Mononuclear cell (primary cell): ENCODE results near the gene TNFSF13. TPM values are rescaled to one million over a fixed set of nuclear protein-coding genes. Genes with fewer than 3 reads are reported as not detected.
"Not testable (repeated sequence)": the region's sequence is repeated elsewhere in the genome, so short reads cannot be mapped to it uniquely, and the experiment has no call there.

ENCODE experiments used
- H3K27me3 ChIP-seq: 2 replicates; pipeline ENCODE4 v1.6.0; 2011; ENCODE audit warnings: low read length, control low read depth; ENCODE audit not compliant: insufficient read depth
- H3K4me1 ChIP-seq: 2 replicates; pipeline ENCODE4 v1.5.1; 2011; ENCODE audit warnings: mild to moderate bottlenecking, low read length, control low read depth; ENCODE audit not compliant: insufficient read depth
- H3K4me3 ChIP-seq: 2 replicates; pipeline ENCODE4 v1.5.1; 2011; ENCODE audit warnings: mild to moderate bottlenecking, low read length, moderate library complexity
- H3K9me3 ChIP-seq: 2 replicates; pipeline ENCODE4 v1.5.1; 2011; ENCODE audit warnings: low read depth, mild to moderate bottlenecking, control low read depth, low read length
- total RNA-seq: library from RNA; depleted of rRNA; stranded (reverse); fragments of >200 nt; gene quantifications from one replicate; pipeline ENCODE4 v1.2.3, GENCODE V29; 2012

The TNFSF13 gene
- total RNA-seq, 1 donor, result 44.9 TPM

DNA sequence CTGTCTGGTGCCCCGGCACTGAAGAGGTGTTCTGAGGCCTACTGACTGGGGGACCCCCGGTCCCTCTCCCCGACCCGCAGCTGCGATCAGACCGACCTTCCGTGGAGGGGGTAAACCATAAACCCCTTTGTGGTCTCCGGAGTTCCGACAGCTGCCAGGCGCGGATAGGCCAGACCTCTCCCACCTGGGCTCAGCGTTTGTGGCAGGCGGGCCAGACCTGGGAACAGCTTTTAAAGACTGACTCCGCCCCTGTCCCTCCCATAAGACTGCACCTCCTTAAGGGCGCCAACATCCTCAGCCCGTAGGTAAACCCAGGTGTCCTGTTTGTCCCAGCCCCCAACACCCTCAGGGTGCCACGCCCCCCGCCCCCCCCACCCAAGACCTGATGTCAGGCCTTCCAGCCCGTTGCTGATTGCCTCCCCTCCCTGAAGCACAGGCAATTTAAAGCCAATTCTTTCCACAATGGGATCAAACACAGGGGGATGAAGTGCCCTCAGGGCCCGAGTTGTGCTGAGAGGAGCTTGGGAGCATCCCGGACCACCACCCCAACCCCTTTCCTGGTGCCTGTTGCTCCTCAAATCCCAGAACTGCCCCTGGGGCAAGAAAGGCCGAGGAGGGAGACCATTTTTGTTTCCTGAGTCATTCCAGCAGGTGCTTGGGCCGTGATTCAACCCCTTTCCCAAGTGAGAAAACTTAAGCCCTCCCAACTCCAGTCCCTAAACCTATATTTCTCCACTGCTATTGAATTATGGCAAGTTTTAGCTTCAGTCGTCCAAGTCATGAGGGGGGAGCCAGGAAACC, 31.5 kb downstream of the TNFSF13 start, which contains the start of gene SOX15:
Gene SOX15, minus strand, starts transcription at position 204 of the 801 bp plus-strand sequence. CDS start 418 bp downstream, outside the sequence.
- no peaks in the 10 kb centered on the region for H3K9me3 ChIP-seq
- peaks cover 38% of the 10 kb centered on the region for H3K4me1 ChIP-seq
- H3K27me3 ChIP-seq, result no peaks in the 10 kb centered on the region
- no peak within 1 kb of the TSS for H3K4me3 ChIP-seq

DNA sequence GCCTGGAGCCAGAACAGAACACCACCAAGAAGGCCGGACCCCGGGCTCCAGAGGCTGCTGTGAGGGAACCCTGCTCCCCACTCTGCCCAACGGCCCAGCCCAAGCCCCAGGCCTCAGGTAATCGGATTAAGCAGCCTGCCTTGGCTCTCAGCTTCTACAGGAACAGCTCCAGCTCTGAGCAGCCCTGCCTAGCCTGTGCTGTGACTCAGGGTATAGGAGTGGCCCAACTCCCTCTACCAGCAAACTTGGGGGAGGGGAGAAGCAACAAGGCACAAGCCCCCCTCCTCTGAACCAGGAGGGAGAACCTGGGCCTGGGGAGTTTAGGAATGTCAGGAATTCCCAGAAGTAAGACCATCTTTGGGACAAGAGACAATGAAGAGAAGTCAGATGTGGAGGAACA, 32.2 kb downstream of the TNFSF13 start:
- Histone ChIP-seq H3K9me3 (no peaks in the 10 kb centered on the region), H3K4me1 (peaks cover 31% of the 10 kb centered on the region), H3K27me3 (no peaks in the 10 kb centered on the region), H3K4me3 (no peak overlapping the region)

DNA sequence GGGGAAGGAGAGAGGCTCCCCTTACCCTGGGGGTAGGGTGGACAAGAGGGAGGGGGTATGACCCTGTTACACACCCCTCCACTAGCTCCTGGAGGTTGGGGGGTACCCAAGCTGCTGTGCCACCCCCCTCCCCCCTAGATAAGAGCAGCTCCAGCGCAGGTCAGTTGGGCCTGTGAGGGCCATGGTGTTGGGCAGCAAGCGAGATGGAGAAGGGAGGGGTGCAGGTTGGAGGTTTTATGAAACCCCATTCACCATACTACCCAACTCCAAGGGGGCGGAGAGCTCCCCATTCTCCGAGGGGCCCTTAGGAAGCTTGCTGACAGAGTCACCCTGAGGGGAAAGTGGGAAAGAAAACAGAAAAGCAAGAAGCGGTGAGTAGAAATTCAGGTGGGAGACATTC, 33.0 kb downstream of the TNFSF13 start:
- Histone ChIP-seq H3K4me3 (no peak overlapping the region), H3K4me1 (peaks cover 30% of the 10 kb centered on the region), H3K9me3 (no peaks in the 10 kb centered on the region), H3K27me3 (no peaks in the 10 kb centered on the region)

DNA sequence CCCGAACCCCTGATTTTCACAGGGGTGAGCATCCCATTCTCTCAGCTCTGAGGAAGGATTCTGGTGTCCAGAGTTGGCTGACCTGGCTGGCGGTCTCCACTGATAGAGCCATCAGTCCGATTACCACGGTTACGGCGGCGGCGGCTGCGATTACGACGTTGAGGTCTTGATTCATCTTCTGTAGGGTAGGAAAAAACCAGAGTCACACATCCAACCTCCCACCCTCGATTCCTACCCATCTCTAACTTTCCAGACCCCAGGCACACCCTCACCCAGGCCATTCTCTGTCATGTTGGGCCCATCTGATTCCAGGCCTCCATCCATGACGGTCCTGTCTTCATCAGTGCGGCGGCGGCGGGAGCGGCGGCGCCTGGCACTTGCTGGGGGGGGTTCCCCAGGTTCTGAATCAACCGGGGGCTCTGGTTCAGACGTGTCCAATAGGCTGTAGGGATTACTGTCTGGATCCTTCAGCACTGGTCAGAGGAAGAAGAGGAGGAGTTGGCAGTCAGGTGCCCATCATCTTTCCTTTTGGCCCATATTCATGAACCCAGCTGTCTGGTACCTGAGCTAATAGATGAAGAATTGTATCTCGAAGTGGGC, 34.0 kb downstream of the TNFSF13 start:
- Histone ChIP-seq H3K4me1 (peaks cover 22% of the 10 kb centered on the region), H3K9me3 (no peaks in the 10 kb centered on the region), H3K27me3 (no peaks in the 10 kb centered on the region), H3K4me3 (no peak overlapping the region)

DNA sequence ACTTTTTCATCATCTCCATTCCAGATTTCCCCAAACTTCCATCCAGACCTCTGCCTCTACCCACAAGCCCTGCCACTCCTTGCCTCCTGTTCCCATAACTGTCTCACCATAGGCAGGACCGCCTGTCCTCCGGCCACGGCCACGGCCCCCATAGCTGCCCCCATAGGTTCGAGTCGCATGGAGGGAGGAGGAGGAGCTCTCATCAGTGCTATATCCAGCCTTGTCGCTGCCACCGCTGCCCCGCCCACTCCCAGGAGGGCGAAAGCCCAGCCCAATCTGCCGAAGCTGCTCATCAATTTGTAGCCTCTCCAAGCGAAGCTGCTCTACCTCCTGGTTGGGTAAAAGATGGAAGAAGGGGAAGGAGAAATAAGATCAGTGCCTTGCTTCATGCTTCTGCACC, 34.7 kb downstream of the TNFSF13 start:
- peaks cover 14% of the 10 kb centered on the region for H3K4me1 ChIP-seq
- no peak overlapping the region for H3K4me3 ChIP-seq
- H3K27me3 ChIP-seq, result no peaks in the 10 kb centered on the region
- H3K9me3 ChIP-seq, result no peaks in the 10 kb centered on the region

DNA sequence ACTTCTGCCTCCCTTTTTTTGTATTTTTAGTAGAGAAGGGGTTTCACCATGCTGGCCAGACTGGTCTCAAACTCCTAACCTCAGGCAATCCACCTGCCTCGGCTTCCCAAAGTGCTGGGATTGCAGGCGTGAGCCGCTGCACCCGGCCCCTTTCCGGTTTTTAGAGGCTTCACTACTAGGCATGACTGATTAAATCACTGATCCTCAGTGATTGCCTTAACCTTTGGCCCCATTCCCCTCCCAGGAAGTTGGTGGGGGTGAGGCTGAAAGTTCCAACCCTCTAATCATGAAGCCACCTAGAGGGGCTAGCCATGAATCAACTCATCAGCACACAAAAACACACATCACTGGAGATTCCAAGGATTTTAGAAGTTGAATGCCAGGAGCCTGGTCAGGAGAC, 39.0 kb downstream of the TNFSF13 start:
- H3K4me3 ChIP-seq, H3K27me3 ChIP-seq, H3K4me1 ChIP-seq, H3K9me3 ChIP-seq: not testable (repeated sequence)

DNA sequence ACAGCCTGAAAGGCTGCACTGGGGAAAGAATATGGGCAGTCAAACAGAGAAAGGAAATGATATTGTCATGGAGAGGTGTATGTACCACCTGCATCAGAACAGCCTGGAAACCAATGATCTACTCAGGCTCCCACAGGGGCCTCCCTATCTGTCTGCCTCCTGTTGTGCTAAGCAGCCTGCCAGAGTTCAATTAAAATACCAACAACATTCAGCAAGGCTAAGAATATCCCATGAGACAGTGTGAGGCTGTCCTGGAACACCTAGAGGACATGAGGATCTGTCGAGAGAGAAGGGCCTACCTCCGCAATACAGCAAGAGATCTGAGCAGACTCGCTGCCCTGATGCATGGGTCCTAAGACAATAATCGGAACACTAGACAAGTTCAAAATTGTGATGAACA, 47.7 kb downstream of the TNFSF13 start:
- H3K4me1 ChIP-seq, result peaks cover 3% of the 10 kb centered on the region
- H3K4me3 ChIP-seq, result no peak overlapping the region
- no peaks in the 10 kb centered on the region for H3K27me3 ChIP-seq
- no peaks in the 10 kb centered on the region for H3K9me3 ChIP-seq

DNA sequence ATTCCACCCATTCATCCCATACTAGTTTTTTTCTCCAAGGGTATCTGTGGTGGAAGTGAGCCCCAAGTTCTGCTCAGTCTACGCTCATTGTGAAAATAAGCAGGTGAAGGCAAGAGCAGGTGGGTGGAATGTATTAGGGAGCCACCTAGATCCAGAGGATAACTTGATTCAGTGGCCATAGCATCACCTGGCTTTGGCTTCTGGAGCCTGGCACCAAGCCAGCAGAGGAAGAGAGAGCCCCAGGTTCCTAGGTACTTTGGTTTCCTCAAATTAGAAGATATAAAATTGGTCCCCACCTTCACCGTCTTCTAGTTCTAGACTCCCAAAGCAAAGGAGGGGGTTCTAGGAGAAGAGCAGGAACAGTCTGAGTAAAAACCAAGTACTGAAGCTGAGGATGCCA, 52.1 kb downstream of the TNFSF13 start:
- Histone ChIP-seq H3K4me1 (peaks cover 37% of the 10 kb centered on the region), H3K27me3 (no peaks in the 10 kb centered on the region), H3K9me3 (no peaks in the 10 kb centered on the region), H3K4me3 (no peak overlapping the region)

Other genes starting within 250 kb of the TNFSF13 start
- gene GPS2, start 243.4 kb upstream of the TNFSF13 start, total RNA-seq, result 65.9 TPM
- gene NEURL4, start 229.4 kb upstream of the TNFSF13 start, total RNA-seq, result 4.8 TPM
- 107 TPM for gene ACAP1, start 222.2 kb upstream of the TNFSF13 start, total RNA-seq
- 0.73 TPM for gene KCTD11, start 206.6 kb upstream of the TNFSF13 start, total RNA-seq
- gene TMEM95, start 203.6 kb upstream of the TNFSF13 start, total RNA-seq, result not detected
- gene TNK1, start 177.7 kb upstream of the TNFSF13 start, total RNA-seq, result 5.5 TPM
- 21.6 TPM for gene PLSCR3, start 164.2 kb upstream of the TNFSF13 start, total RNA-seq
- gene TMEM256, start 154.7 kb upstream of the TNFSF13 start, total RNA-seq, result 41.1 TPM
- 0.73 TPM for gene NLGN2, start 150.9 kb upstream of the TNFSF13 start, total RNA-seq
- gene SPEM1, start 138.4 kb upstream of the TNFSF13 start, total RNA-seq, result not detected
- not detected for gene SPEM2, start 133.1 kb upstream of the TNFSF13 start, total RNA-seq
- gene SPEM3, start 129.9 kb upstream of the TNFSF13 start, total RNA-seq, result under 0.01 TPM
- 4.6 TPM for gene TMEM102, start 123.3 kb upstream of the TNFSF13 start, total RNA-seq
- gene FGF11, start 119.2 kb upstream of the TNFSF13 start, total RNA-seq, result 0.21 TPM
- gene CHRNB1, start 113.7 kb upstream of the TNFSF13 start, total RNA-seq, result 3.3 TPM
- gene ZBTB4, start 79.1 kb upstream of the TNFSF13 start, total RNA-seq, result 30.9 TPM
- gene SLC35G6, start 77.3 kb upstream of the TNFSF13 start, total RNA-seq, result not detected
- 174 TPM for gene POLR2A, start 74.4 kb upstream of the TNFSF13 start, total RNA-seq
- gene TNFSF12, start 9.7 kb upstream of the TNFSF13 start, total RNA-seq, result 14.4 TPM
- gene SENP3, start 3.2 kb downstream of the TNFSF13 start, total RNA-seq, result 33.1 TPM
- gene CD68, start 20.9 kb downstream of the TNFSF13 start, total RNA-seq, result 147 TPM
- gene MPDU1, start 25.1 kb downstream of the TNFSF13 start, total RNA-seq, result 48.0 TPM
- gene SOX15, start 31.3 kb downstream of the TNFSF13 start, total RNA-seq, result 0.52 TPM
- gene FXR2, start 56.1 kb downstream of the TNFSF13 start, total RNA-seq, result 7.7 TPM
- gene SAT2, start 69.1 kb downstream of the TNFSF13 start, total RNA-seq, result 28.3 TPM
- not detected for gene SHBG, start 71.4 kb downstream of the TNFSF13 start, total RNA-seq
- not detected for gene ATP1B2, start 92.2 kb downstream of the TNFSF13 start, total RNA-seq
- 9.9 TPM for gene TP53, start 128.7 kb downstream of the TNFSF13 start, total RNA-seq
- gene WRAP53, start 129.7 kb downstream of the TNFSF13 start, total RNA-seq, result 3.6 TPM
- not detected for gene EFNB3, start 146.5 kb downstream of the TNFSF13 start, total RNA-seq
- gene DNAH2, start 159.0 kb downstream of the TNFSF13 start, total RNA-seq, result under 0.01 TPM